ENCODE measurements around the gene PLEKHA8.

GRCh38 chr7:30148426-30148825 is 120.2 kb downstream of the PLEKHA8 start:
- TF ChIP-seq CTCF (conservative IDR thresholded peaks at IDR 0.05; ENCODE audit: low read length) (no peak), EZH2phosphoT487 (IDR thresholded peaks at IDR 0.05; ENCODE audit: borderline replicate concordance) (no peak)

All from Loucy (cell line).